Activated CD8-positive, alpha-beta memory T cell treated with anti-CD3 and anti-CD28 coated beads for 36 hours (primary cell): ENCODE measurements around the gene SLC15A1. TPM values are rescaled to one million over a fixed set of nuclear protein-coding genes. Genes with fewer than 3 reads are reported as not detected.

Experiments
- CTCF ChIA-PET: fragments of 350-600 bp; sonication (Branson Sonifier 250); formaldehyde crosslinking; loops from one replicate; lab custom pipeline; 2021; ENCODE audit warnings: antibody characterized with exemption; lab: Charles Lee
- POLR2A ChIA-PET: fragments of 350-600 bp; sonication (Branson Sonifier 250); formaldehyde crosslinking; loops from one replicate; lab custom pipeline; 2021; ENCODE audit warnings: antibody characterized with exemption; lab: Charles Lee
- total RNA-seq, 2 experiments: library from RNA; stranded (reverse); gene quantifications; one replicate each; pipeline ENCODE4 v1.2.3, GENCODE V29; 2021

SLC15A1 gene
- not detected for total RNA-seq

GRCh38 chr13:98752467-98753290 lies at the start of gene SLC15A1:
TSS of gene SLC15A1 (minus strand) at chr13:98752672. CDS start at chr13:98752598, 74 bp downstream.
- CTCF ChIA-PET, result no interaction called here

GRCh38 chr13:98801626-98802418 lies 49.4 kb upstream of the SLC15A1 start:
- CTCF ChIA-PET, result interaction anchor here (0.8 kb wide), 1 partner anchor 20 kb away, joined by 3 read pairs; no protein-coding TSS in a partner anchor
- POLR2A ChIA-PET, result no interaction called here

More at GRCh38 chr13:98752467-98753290, at the start of gene SLC15A1:
- POLR2A ChIA-PET, result no interaction called here

GRCh38 chr13:98800078-98800477 lies 47.6 kb upstream of the SLC15A1 start:
- POLR2A ChIA-PET, result no interaction called here
- CTCF ChIA-PET, result no interaction called here

DNA sequence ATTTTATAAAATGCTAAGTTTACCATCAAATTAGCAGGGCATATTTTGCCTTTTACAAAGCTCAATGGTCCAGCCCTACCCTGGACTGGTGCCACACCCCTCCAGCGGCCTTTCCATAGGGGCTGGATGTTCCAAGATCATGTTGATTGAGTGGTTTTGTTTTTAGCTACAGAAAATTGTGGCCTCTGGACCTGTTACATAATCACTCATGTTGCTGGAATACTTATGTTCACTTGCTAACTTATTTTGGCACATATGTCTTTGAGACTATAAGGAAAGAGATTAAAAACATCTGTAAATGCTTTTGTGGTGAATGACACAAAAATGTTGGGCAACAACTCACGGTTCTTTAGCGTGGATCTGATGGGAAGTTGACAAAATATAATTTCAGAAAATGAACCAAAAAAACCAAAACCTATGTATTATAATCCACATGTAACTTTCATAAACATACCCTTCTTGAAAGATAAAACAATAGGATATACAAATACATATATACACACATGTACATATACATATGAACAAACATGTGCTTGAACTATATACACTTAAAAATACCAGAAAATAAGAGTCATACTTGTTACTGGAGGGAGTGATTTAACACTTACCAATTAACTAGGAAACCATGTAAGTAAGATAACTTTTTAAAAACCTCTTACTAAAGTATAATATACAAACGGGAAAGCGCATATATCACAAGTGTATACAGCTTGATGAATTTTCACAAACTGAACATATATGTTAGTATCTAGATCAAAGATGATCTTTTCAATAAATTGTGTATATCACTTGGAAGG lies 46.6 kb upstream of the SLC15A1 start:
- CTCF ChIA-PET, result no interaction called here
- POLR2A ChIA-PET, result no interaction called here

DNA sequence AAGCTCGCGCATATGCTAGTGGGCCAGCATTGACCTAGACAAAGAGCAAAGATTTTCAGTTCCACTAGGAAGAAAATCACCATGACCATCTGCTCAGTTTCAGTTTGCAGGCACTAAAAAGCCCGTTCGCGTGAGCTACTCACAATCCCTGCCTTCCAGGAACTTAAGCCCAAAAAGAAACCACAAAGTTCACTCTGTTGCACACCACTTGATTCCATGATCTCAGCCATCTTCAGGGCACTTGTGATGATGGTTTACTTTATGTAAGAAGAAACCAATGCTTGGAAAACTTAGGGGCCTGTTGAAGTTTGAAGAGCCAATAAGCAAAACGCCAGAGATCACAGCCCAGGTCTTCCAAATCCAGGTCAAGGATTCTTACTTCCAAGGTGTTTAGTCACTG lies 45.0 kb upstream of the SLC15A1 start:
- POLR2A ChIA-PET, result no interaction called here
- CTCF ChIA-PET, result no interaction called here

DNA sequence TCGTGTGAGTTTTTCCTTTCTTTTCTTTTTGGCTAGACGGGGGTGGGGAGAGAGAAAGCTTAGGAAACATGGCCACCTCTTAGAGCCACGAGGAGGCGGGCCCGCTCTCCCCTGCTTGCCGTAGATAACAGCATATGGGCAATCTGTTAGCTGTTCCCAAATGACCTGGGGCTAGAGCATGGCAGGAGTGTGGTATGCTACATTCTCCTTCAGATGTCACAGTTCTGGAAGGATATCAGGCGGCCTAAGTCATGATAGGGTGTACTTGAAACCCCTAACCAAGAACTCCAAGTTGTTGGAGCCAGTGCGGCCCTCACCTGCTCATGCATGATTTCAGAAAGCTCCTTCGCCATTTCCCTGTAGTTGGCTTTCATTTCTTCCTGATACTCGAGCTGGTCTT lies 44.3 kb upstream of the SLC15A1 start:
- ChIA-PET CTCF (no interaction called here), POLR2A (no interaction called here)

DNA sequence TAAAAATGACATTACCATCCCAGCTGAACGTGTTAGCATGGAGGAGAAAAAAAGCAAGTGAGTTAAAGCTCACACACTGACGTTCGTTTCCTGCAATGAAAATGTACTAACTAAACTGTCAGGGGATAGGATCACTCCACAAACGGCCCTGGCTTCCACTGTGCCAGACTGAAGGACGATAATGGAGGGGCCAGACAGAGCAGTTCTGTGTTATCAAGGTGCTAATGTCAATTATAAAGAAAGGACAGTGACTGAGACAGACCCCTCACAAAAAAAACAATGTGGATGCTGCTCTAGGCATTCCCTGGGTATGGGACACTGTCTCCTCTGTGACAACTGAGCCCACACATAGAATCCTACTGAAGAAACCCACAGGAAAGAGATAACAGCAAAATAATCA lies 43.7 kb upstream of the SLC15A1 start:
- ChIA-PET POLR2A (no interaction called here), CTCF (no interaction called here)

- CTCF ChIA-PET, result no interaction called here
- POLR2A ChIA-PET, result no interaction called here
Measured at GRCh38 chr13:98795220-98795619, 42.7 kb upstream of the SLC15A1 start.

DNA sequence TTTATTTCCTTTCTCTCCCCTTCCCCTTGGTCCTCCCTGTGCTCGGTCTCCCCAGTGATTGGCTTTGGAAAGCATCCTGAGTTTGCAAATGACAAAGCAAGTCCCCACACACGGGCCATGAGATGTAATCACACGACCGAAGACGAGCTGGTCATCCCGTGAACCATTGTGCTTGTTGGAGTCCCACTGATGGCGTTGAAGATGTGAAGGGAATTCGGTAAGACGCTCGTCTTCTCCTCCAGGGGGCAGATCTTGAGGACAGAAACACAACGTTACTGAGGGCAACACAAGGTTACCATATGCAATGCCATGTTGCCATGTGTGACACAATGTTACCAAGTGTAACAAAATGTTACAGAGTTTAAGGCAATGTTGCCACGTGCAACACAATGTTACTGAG lies 42.0 kb upstream of the SLC15A1 start:
- ChIA-PET CTCF (no interaction called here), POLR2A (no interaction called here)

DNA sequence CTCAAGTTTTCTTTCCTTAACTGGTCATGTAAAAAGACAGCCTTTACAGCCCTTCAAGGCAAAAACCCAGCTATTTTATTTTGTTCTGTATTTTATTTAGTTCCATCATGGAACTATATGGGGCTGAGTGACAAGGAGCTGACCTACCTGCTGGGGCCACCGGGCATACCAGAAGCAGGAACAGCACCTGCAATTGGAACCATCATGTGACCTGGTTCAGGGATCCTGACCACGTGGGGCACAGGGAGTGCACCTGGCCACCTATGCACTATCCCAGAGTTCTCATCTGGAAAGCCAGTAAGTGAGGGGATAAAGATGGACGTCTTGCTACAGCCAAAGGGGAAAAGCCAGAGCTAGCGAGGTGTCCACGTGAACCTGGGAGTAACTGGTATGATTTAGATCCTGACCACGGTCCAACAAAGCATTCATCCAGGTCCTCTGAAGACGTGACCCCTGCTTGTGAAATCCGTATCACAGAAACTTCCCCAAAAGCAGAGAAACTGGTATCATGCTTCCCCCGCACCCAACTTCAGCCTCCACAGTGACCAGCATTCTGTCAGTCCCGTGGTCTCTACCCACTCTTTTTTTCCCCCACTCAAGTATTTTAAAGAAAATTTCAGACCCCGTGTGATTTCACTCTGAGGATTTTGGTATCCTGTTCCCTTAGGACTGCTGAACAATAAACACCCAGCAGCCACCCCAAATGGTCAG lies 40.5 kb upstream of the SLC15A1 start:
- CTCF ChIA-PET, result no interaction called here
- POLR2A ChIA-PET, result no interaction called here

GRCh38 chr13:98792321-98792720 lies 39.8 kb upstream of the SLC15A1 start:
- POLR2A ChIA-PET, result no interaction called here
- CTCF ChIA-PET, result no interaction called here

DNA sequence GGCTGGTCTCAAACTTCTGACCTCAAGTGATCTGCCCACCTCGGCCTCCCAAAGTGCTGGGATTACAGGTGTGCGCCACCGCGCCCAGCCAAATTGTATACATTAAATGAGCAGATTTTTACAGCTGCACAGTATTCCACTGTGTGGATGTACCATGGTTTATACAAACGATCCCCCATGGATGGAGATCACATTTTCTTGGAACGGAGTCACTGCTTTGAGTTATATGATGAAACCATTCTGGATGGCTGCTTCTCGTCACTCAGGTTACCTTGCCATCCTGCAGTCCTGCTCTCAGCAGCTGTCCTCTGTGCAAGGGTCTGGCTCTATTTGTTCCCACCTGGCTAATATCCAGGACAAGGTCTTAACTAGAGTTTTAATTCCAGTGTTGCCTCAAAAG lies 39.1 kb upstream of the SLC15A1 start:
- ChIA-PET CTCF (no interaction called here), POLR2A (no interaction called here)

- ChIA-PET POLR2A (no interaction called here), CTCF (no interaction called here)
Measured at GRCh38 chr13:98787996-98788395, 35.5 kb upstream of the SLC15A1 start.

DNA sequence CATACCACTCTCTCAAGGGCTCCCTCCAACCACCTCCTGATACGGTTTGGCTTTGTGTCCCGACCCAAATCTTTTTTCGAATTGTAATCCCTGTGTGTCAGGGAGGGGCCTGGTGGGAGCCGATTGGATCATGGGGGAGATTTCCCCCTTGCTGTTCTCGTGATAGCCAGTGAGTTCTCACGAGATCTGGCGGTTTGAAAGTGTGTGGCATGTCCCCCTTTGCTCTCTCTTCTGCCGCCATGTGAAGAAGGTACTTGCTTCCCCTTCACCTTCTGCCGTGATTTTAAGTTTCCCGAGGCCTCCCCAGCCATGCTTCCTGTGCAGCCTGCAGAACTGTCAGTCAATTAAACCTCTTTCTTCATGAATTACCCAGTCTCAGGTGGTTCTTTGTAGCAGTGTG lies 34.7 kb upstream of the SLC15A1 start:
- CTCF ChIA-PET, result no interaction called here
- POLR2A ChIA-PET, result no interaction called here

- ChIA-PET CTCF (no interaction called here), POLR2A (no interaction called here)
Measured at GRCh38 chr13:98786023-98786422, 33.6 kb upstream of the SLC15A1 start.

GRCh38 chr13:98785405-98785804 lies 32.9 kb upstream of the SLC15A1 start:
- POLR2A ChIA-PET, result no interaction called here
- CTCF ChIA-PET, result no interaction called here

GRCh38 chr13:98784666-98785065 lies 32.2 kb upstream of the SLC15A1 start:
- POLR2A ChIA-PET, result no interaction called here
- CTCF ChIA-PET, result no interaction called here

DNA sequence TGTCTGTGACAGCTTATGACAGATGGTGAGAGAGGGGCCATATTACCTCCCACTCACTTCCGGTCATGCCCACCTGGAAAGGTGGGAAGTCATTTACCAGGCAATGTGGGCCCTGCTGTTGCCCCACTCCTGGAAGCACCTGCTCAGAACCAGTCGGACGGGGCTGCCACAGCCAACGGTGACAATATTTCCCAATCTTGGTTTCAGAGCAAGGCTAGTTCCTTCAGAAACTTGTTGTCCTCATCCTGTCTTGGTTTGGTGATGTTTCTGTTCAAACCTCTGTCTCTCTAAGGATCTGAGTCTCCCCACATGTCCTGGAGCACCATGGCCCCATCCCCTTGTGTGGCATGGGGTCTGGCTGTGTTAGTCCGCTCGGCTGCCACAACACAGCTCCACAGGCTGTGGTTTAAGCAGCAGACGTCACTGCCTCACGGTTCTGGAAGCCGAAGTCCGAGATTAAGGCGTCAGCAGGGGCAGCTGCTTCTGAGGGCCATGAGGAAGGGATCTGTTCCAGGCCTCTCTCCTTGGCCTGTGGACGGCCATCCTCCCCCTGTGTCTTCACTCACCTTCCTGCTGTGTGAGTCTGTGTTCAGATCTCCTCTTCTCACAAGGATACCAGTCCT lies 31.5 kb upstream of the SLC15A1 start:
- POLR2A ChIA-PET, result no interaction called here
- CTCF ChIA-PET, result no interaction called here

DNA sequence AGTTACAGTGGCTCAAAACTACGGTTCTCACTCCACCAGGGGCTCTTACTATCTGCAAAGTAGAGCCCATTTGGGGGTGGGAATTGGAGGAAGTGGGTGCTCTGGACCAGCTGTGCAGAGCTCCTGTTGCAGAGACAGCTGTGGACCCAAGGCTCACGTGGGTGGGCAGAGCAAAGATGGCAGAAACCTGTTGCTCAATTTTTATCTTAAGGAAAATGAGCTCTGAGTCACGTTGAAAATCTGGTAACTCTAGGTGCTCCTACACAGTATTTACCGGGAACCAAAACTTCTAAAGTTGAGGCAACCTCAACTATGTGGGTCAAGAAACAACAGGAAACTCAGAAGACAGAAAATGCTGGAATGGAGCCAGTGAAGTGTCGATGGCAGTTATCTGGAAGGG lies 30.2 kb upstream of the SLC15A1 start:
- POLR2A ChIA-PET, result no interaction called here
- CTCF ChIA-PET, result no interaction called here
